ENCODE results near the gene ADA.

DNA sequence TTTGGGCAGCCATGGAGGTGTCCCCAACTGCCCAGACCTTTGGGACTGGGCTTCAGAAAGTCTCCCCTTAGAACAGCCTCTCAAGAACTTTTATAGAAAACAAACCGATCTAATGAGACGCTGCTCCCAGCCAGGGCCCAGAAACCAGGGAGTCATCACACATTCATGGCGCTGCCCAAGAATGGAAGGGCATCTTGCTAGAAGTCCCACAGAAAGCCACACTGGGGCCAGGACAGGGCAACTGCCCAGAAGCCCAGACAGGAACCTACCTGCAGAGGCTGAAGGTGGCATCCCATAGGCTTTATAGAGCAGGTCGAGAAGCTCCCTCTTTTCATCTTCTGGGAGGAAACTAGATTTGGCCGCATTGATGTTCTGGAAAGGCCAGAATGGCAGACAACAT lies 31.5 kb downstream of the ADA start:
- TF ChIP-seq, protein P1, sequence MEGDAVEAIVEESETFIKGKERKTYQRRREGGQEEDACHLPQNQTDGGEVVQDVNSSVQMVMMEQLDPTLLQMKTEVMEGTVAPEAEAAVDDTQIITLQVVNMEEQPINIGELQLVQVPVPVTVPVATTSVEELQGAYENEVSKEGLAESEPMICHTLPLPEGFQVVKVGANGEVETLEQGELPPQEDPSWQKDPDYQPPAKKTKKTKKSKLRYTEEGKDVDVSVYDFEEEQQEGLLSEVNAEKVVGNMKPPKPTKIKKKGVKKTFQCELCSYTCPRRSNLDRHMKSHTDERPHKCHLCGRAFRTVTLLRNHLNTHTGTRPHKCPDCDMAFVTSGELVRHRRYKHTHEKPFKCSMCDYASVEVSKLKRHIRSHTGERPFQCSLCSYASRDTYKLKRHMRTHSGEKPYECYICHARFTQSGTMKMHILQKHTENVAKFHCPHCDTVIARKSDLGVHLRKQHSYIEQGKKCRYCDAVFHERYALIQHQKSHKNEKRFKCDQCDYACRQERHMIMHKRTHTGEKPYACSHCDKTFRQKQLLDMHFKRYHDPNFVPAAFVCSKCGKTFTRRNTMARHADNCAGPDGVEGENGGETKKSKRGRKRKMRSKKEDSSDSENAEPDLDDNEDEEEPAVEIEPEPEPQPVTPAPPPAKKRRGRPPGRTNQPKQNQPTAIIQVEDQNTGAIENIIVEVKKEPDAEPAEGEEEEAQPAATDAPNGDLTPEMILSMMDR (optimal IDR thresholded peaks at IDR 0.05 in 1 of 3, IDR thresholded peaks at IDR 0.05 in 1 of 3, conservative IDR thresholded peaks at IDR 0.05 in 1 of 3; ENCODE audit: extremely low read depth in 1 of 3, insufficient read depth in 2 of 3, low read length in 3 of 3), result no peak
- no peak for TF ChIP-seq EZH2 (IDR thresholded peaks at IDR 0.05; ENCODE audit: low read length)

All from keratinocyte (primary cell).